ENCODE results near the gene BRS3.
"Not testable (repeated sequence)": the region's sequence is repeated elsewhere in the genome, so short reads cannot be mapped to it uniquely, and the experiment has no call there.

Gene BRS3

DNA sequence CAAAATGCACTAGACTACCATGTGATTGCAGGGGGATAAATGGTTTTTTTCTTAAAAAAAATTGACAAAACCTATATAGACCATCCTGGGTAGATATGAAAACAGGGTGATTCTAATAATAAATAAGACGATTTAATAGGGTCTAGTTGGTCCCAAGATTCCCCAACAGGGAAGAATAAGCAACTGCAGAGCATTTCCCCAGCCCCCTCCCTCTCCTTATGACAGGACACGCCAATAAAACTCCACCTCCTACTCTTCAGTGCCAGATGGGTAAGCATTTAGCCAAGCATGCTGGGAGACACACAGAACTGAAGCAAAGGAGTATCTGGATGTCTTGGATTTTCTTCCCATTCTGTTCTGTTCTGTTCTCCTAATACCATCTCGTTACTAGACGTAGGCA, at the start of gene BRS3:
Gene BRS3 (plus strand): TSS at position 301 of the 400 bp plus-strand sequence. CDS start 168 bp downstream, outside the sequence.
- DNase-seq (ENCODE audit: low read depth in 2 of 2): no peak

DNA sequence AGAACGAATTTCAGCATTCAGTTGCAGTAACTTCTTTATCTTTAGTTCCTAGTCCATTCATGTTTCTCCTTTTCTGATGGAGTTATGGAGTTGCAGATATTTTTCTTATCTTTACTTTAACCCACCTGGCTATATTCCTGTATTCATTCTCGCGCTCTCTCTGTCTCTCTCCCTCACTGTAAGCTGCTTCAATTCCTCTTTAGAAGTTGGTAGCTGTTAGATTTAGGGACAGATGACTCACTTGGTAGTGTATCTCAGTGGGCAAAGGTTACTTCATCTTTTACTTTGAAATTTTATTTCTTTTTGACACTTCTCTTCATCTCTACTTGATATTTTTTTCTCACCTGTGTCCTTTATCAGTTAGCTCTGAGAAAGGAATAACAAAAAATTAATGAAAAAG, 49.6 kb upstream of the BRS3 start:
- no peak for DNase-seq (ENCODE audit: low read depth in 2 of 2)

DNA sequence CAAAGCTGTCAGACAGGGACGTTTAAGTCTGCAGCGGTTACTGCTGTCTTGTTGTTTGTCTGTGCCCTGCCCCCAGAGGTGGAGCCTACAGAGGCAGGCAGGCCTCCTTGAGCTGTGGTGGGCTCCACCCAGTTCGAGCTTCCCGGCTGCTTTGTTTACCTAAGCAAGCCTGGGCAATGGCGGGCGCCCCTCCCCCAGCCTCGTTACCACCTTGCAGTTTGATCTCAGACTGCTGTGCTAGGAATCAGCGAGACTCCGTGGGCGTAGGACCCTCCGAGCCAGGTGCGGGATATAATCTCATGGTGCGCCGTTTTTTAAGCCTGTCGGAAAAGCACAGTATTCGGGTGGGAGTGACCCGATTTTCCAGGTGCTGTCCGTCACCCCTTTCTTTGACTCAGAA, 42.1 kb upstream of the BRS3 start:
- DNase-seq (ENCODE audit: low read depth in 2 of 2): not testable (repeated sequence)

DNA sequence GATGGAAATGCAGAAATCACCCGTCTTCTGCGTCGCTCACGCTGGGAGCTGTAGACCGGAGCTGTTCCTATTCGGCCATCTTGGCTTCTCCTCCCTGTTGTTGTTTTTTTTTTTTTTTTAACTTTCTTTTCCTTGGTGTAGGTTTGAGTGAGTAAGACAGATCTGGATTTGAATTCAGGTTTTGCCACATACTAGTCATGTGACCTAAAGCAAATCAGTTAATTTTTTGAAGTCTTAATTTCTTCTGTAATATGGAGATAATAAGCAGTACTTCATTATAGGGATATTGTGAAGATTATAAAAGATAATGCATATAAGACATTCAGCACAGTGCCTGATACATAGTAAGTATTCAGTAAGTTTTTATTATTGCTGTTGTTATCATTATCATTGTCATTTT, 41.5 kb upstream of the BRS3 start:
- no peak for DNase-seq (ENCODE audit: low read depth in 2 of 2)

DNA sequence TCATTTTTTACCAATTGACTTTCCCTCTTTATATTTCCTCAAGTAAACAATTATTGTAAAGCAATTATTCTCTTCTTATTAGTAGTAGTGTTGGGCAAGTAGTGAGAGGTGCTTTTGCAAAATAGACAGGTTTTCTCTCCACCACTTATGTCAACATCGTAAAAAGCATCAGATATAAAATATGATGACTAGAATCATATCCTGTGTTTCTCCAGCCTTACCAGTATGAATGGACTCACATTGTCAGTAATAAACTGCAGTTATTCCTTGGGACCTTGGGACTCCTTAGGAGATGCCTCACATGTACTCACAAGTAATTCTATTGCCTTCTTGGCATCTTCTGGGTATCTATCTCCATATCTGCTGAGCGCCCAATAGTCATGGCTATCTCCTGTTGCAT, 40.4 kb upstream of the BRS3 start:
- no peak for DNase-seq (ENCODE audit: low read depth in 2 of 2)

DNA sequence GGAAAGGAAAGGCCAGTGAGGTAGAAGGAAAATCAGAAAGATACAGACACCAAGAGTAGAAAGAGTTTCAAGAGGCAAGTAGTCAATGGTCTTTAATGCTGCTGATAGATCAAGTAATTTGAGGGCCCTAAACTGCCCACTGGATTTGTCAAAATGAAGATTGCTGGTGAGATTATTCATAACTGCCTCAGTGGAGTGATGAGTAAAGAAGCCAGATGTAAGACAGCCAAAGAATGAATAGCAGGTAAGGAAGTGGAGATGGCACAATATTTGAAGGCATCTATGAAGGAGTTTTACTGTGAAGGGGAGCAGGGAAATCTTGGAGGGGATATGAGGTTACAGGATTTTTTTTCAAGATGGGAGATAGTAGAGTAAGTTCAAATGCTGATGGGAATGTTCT, 39.8 kb upstream of the BRS3 start:
- DNase-seq (ENCODE audit: low read depth in 2 of 2): no peak

DNA sequence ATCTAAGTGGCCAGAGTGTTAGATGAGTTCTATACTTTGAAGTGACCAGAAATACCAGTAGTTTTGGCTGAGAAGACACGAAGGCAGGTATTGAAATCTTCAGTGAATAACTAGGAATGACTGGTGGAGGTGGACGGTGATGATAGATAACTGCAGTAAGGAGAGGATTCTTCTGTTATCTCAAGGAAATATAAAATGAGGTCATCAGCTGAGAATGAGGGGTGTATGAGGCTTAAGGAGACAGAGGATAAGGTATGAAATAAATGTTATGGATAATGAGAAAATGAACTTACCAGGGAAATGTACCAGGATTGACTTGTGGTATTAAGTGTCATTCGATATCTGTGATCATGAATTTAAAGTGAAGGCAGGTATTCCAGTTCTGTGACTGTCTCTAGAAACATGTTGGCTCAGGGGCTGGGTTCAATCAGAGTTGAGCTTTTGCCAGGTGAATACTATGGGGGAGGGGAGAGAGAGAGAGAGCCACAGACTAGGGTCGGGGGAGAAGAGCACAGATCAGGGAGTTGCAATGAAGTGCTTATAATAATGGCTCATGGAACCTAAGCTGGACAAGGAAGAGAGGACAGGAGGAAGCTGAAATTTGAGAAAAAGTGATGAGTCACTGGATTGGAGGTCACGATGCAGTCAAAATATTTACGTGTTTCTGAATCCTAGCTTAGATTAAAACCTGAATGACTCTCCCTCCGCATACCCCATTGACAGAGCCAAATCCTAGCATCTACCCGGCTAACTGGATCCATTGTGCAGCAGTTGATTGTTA, 37.5 kb upstream of the BRS3 start:
- no peak for DNase-seq (ENCODE audit: low read depth in 2 of 2)

DNA sequence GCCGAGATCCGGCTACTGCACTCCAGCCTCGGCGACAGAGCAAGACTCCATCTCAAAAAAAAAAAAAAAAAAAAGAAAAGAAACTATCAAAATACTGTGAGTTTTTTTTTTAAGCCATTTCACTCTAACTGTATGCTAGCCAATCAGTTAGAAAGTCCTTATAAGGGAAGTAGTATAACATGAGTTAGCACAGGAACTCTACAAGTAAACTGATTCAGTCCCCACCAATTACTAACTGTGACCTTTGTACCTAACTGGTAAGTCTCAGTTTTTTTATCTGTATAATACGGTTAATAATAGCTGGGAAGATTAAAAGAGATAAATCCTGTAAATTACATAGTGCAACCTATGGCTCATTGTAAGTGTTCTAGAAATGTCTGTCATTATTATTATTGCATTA, 35.1 kb upstream of the BRS3 start:
- no peak for DNase-seq (ENCODE audit: low read depth in 2 of 2)

DNA sequence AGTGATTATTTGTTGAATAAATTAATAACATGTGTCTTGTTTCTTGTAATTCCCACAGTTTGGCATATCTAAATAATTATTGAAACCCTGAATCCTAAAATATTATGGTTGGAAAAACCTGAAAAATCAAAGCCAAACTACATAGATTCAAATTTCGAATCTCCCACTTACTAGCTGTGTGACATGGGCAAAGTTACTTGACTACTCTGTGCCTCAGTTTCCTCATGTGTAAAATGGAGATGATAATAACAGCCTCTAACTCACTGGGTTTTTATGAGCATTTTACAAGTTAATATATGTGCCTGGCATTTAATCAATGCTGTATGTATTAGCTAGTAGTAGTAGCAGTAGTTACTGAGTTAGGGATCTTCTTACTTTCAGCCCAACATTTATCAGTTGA, 34.6 kb upstream of the BRS3 start:
- no peak for DNase-seq (ENCODE audit: low read depth in 2 of 2)

DNA sequence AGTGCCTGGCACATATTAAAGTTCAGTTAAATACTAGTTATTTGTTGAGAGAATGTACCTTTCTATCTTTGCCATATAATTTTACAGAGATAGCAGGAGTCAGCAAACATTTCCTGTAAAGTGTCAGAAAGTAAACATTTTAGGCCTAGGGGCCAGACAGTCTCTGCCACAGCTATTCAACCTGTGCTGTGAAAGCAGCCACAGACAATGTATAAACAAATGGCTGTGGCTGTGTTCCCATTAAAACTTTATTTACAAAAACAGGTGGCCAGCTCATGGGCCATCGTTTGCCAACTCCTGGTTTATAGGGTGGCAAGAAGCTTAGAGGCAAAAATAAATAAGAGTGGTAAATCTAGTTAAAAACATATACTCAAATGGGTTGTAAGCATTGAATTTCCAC, 34.0 kb upstream of the BRS3 start:
- DNase-seq (ENCODE audit: low read depth in 2 of 2): no peak

DNA sequence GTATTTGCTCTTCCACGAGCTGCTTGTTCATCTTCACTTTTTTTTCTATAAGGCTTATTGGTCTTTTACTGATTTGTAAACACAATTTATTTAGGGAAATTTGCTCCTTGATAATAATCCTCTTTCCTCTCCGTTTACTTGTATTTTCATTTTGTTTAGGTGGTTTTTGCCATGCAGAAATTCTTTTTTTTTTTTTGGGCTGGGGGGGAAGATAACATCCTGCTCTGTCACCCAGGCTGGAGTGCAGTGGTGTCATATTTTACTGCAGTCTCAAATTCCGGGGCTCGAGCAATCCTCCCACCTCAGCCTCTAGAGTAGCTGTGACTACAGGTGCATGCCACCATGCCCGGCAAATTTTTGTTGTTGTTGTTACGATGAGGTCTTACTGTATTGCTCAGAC, 31.6 kb upstream of the BRS3 start:
- DNase-seq (ENCODE audit: low read depth in 2 of 2): no peak

DNA sequence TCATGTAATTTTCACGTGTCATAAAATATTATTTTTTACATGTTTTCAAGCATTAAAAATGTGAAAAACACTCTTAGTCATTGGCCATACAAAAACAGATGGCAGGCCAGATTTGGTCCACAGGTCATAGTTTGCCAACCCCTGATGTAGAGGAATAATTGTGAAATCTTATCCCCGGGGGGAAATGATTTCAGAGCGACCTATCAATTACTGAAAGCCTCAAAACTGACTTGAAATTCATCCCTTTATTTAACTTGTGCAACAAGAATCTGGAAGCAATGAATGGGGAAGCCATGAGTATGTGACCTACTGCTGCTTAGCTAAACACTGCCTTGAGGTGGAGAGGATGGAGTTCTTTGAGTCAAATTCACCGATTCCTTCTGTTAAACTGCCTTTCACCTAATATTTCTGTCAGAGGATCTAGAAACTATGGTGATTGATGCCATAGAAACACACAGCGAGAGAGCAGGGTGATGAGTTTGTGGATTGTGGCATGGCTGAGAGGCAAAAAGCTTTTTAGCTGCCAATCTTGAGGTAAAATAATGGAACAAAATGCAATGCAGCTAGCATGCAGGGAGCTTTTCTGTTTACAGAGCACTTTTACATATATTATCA, 30.3 kb upstream of the BRS3 start:
- no peak for DNase-seq (ENCODE audit: low read depth in 2 of 2)

DNA sequence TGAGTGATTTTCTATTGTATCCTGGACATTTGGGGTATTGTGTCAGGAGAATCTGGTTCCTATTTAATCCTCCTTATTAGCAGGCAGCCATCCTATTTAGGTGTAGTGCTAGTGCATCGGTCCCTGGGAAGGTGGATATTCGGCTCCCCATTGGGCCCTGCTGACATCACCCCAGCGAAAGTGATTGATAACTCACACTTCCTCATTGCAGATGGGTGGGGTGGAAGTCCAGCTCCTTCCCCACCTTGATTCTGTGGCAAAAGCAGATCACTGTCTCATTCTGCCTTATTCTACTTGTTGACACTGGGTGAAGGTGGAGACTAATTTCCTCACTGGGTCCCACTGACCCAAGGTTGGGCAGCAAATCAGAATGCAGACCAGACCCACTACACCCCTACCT, 23.2 kb upstream of the BRS3 start:
- no peak for DNase-seq (ENCODE audit: low read depth in 2 of 2)

DNA sequence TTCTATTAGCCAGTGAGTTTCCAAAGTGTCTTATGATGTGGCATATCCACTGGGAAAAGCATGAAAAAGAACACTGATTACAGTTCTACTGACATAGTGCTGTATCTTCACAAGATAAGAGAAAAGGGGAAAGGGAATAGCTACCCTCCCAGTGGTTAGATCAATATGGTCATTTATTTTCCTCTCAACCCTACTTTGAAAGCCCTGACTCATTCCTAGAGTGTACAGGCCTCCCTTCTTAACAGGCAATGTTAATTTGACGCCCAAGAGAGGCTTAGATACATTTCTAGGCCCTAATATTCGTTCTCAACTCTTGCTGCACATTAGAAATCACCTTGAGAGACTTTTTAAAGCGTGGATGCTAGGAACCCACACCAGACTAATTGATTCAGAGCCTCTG, 20.4 kb upstream of the BRS3 start:
- DNase-seq (ENCODE audit: low read depth in 2 of 2): no peak

DNA sequence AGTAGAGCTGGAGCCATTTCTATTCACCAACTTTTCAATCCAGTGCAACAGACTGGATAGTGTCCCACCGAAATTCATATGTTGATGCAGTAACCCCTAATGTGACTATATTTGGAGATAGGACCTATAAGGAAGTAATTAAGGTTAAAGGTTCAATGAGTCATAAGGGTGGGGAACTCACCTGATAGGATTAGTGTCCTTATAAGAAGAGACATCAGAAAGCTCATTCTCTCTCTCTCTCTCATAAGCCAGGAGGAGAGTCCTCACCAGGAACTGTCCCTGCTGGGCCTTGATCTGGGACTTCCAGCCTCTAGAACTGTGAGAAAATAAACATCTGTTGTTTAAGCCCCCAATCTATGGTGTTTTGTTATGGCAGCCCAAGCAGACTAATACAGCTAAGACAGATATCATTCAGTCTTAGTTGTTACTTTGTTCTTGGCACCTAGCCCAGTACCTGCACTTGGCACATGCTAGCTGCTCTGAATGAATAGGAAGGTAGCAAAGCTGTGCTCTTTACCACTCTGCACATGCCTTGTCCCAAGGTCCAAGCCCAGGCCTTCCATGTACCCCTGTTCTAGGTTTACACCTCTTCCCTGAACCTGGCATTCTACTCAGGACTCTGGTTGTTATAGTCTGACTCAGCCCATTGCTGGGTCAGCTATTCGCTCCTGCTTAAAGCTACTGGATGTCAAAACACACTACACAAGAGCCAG, 19.2 kb upstream of the BRS3 start:
- no peak for DNase-seq (ENCODE audit: low read depth in 2 of 2)

DNA sequence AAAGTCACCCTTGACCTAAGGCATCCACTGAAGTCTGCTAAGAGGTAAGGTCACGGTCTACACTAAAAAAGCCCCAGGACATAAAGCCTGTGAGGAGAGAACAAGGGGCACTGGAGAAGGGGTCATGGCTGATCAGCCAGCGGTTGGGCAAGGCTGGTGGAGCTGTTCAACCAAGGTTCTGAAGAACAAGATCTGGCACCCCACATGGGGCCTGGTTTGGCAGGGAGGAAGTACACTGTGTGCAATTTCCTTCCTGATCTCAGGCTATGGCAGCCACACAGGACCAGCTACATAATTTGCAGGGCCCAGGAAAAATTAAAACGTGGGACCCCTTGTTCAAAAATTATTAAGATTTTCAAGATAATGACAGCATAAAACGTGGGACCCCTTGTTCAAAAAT, 14.1 kb upstream of the BRS3 start:
- no peak for DNase-seq (ENCODE audit: low read depth in 2 of 2)

DNA sequence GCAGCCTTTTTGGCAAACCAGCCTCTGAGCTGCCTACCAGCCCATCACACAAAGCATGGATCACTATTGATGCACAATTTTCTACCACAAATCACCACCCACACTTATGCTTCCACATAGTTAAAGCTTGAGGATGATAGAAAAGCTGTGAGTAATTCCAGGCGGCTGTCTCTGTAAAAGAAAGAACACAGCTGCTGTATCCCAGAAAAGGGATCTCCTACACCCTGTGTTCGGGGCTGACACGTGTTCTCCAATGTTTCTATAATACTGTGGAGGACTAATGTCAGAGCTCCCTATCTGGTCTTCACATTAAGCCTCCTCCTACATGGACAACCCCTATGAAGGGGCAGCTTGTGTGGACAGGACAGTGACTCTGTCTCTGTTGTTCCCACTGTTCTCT, 12.5 kb upstream of the BRS3 start:
- DNase-seq (ENCODE audit: low read depth in 2 of 2): no peak

DNA sequence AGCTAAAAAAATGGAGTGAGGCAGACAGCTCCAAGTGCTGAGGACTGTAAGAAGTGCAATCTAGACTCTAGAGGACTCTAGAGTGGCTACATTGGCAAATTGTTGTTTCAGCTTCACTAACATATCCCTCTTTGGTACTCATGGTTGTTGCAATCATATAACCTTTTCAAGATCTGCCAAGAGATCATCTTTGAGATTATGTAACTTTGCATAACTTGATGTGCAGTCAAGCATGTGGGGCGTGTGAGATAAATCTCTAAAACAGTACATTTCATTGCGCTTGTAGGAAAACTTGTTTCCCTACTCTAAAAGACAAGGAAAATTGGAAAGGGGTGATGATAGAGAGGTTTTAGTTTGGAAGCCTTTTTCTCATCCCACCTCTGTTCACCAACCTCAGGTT, 11.2 kb upstream of the BRS3 start:
- DNase-seq (ENCODE audit: low read depth in 2 of 2): no peak

DNA sequence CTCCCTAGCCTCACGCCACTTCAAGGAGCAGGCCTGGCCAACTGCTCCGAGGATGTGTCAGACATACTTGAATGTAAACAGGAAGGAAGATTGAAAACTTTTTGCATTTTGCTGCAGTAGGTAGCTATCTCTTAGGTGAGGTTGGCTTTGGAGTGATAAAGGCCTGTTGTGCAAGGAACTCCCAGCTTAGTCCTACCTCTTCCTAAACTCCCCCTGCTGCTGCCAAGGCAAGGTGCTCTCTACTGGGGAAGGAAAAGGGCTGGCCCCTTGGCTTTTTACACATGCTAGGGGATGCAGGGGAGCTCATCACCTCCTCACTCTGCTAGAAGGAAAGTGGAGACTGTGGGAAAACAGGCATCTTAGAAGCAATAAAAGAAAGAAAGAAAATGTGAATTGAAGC, 10.7 kb upstream of the BRS3 start:
- DNase-seq (ENCODE audit: low read depth in 2 of 2): peak in 1 of 2 experiments; percentile 2

DNA sequence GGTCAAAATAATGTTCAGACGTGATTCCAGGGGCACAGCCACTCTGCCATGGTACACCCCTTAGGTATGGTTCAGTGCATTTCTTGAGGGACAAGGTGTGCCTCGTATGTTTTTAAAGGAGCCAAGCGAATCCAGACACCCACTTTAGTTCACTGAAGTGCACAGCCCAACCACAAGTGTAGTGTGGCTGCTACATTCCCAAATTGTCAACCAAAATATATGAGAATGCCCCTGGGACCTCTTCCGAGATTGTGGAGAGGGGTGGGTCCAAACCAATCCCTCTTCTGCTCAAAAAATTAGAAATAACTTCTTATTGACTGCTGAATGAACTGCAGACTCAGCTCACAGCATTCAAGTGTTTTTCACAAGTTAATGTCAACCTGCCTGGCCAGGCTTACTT, 7.4 kb upstream of the BRS3 start:
- DNase-seq (ENCODE audit: low read depth in 2 of 2): no peak

DNA sequence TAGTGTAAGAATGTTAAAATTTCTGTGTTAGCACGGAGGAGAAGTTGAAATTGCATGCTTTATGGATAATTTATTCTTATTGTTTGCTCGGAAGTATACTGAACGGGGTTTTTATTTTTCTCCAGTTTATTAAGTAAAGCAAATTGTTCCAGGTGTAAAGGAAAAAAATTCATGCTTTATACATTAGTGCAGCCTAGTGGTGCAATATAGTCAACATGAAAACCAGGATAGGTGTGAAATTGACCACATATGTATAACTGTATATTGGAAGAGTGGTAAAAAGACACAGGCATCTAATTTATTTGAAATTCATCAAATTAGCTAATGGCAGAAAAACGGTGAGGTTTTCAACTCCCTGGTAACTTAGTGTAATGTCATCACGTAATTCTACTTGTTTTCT, 959 bp downstream of the BRS3 start:
- DNase-seq (ENCODE audit: low read depth in 2 of 2): no peak

DNA sequence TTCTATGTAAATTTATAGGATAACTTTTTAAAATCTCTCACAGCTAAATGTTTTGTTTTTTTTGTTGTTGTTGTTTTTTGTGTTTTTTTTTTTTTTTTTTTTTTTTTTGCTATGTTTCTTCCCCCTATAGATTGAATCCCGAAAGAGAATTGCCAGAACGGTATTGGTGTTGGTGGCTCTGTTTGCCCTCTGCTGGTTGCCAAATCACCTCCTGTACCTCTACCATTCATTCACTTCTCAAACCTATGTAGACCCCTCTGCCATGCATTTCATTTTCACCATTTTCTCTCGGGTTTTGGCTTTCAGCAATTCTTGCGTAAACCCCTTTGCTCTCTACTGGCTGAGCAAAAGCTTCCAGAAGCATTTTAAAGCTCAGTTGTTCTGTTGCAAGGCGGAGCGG, 4.1 kb downstream of the BRS3 start:
- no peak for DNase-seq (ENCODE audit: low read depth in 2 of 2)

DNA sequence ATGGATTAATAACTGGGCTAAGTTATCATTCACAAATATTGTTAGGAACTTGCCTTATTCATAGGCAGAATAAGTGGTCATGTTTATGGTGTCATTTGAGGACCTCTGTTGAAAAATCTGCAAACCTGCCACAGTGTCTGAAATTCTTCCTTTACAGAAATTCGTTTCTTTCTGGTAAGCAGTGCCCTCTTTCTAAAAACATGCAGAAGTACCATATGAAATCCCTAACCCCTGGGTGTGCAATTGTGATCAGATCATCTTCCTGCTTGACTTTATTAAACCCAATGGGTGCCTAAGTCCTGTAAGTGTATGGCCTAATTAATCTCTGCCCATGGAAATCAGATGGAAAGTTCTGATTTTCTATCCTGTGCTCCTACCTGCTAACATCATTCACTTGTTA, 5.3 kb downstream of the BRS3 start:
- DNase-seq (ENCODE audit: low read depth in 2 of 2): no peak

Data from stimulated activated CD4-positive, alpha-beta T cell treated with anti-CD3 and anti-CD28 coated beads, Interleukin-12 subunit alpha, Interleukin-12 subunit beta, amount 100 ng/mL, for 24 hours (primary cell).